ENCODE measurements around the gene PTPRE. TPM values are rescaled to one million over a fixed set of nuclear protein-coding genes. Genes with fewer than 3 reads are reported as not detected.

PTPRE gene
- total RNA-seq, 1 experiment from 2014 or later = 0.69 TPM

DNA sequence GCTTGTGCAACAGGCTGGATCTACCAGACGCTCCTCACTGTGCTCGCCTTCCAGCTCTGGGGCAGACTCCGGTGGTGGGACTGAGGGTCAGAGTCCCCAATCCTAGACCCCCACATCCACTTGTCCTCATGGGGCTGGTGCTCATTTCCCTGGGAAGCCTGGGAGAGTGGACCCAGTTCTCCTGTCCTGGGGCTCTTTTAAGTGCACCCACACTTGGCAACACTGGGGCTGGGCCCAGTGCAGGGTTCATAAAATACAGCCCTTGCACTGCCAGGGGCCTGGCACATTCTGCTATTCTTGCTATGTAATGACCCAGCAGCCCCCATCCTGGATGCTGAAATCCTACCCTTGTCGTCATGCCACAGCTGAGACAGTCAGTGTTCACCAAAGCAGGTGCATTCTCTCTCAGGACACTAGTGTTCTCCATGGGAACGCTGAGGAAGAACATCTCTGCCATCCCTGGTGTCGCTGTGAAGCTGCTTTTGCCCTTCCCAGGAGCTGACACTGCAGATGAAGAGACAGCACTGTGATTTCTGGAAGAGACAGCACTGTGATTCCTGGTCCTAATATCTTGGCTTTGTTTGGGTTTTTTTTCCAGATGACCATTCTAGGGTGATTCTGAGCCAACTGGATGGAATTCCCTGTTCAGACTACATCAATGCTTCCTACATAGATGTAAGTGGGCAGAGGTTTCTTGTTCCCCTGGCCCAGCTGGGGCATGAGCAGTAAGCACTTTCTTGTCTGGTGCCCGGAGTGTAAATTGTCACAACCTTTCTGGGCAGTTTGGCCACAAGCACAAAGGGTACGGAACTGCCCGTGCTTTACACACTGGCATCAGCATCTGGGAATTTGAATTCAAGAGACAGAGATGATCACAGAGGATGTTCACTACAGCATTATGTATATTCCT is 153.7 kb downstream of the PTPRE start:
- Histone ChIP-seq H3K27me3 (ENCODE audit: control insufficient read depth, insufficient read depth, low read length) (no peaks in the 10 kb centered on the region), H3K36me3 (replicated peaks; ENCODE audit: control insufficient read depth, insufficient read depth, low read length) (no peaks in the 10 kb centered on the region), H3K4me3 (ENCODE audit: insufficient read depth, low read depth, low read length) (no peak overlapping the region)
- DNase-seq = no peak

DNA sequence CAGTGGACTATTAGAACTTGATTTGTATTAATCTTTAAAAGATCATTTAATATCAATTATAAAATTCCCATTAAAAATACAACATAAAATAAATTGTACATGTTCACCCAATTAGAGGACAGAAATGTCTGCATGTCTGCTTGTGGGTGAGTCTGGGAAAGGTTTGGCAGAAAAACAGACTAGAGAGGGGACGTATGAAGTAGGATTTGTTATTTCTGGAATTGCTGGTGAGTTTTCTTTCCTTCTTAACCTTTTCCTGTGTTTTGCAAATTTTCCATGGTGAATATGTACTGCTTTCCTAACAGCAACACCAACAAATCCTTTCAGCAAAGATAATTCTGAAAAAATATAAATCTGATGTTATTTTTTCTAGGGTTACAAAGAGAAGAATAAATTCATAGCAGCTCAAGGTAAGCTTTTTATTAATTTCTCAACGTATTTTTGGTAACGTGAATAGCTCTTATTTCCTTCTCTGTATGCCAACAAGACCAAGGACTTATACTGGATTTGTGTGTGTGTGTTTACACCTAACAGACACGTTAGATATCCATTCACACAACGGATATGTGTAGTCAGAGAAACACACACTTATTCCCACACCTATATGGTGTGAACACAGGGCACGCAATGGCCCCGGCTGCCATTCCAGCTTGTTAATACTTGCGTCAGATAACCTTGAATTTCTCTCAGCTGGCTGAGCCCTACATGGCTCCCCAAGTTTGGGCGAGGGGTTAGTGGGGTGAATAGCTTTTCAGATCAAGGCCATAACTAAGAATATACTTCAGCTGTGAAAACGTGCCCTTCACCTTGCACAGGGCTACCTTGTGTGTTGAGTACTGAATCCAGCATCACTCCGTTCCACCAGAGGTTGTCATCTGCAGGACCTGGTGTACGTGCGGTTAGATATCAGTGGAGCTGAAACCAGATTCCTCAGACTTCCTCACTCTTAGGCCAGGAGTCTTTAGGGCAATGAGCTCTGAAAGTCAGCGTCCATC is 154.7 kb downstream of the PTPRE start:
- Histone ChIP-seq H3K4me3 (ENCODE audit: insufficient read depth, low read depth, low read length) (no peak overlapping the region), H3K27me3 (ENCODE audit: control insufficient read depth, insufficient read depth, low read length) (no peaks in the 10 kb centered on the region), H3K36me3 (replicated peaks; ENCODE audit: control insufficient read depth, insufficient read depth, low read length) (no peaks in the 10 kb centered on the region)
- DNase-seq = no peak

DNA sequence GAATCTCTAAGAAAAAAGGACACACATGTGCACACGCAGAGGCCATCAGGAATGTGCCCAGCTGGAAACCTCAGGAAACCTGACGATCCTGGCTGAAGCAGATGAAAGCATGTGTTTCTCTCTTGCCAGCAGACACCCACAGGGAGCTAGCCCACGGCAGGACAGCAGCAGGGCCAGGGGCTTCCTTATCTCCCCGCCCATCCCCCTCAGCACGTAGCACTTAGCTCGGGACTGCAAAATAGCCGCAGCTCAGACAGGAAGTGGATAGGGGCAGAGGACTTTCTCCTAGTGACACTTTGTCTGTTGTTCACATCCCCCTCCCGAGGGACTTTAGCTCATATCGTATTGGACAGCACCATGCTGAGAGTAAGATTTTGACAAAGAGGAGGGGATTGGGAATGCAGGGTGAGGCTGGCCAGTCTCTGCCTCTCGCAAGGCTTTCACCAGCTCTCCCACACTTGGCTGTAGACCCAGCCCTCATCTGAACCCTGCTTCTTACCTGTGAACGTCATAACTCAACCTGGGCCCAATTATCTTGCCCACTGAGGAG is 155.5 kb downstream of the PTPRE start:
- no peaks in the 10 kb centered on the region for H3K36me3 ChIP-seq (replicated peaks; ENCODE audit: control insufficient read depth, insufficient read depth, low read length)
- no peaks in the 10 kb centered on the region for H3K27me3 ChIP-seq (ENCODE audit: control insufficient read depth, insufficient read depth, low read length)
- H3K4me3 ChIP-seq (ENCODE audit: insufficient read depth, low read depth, low read length) = no peak overlapping the region
- peak; percentile 61 for DNase-seq

DNA sequence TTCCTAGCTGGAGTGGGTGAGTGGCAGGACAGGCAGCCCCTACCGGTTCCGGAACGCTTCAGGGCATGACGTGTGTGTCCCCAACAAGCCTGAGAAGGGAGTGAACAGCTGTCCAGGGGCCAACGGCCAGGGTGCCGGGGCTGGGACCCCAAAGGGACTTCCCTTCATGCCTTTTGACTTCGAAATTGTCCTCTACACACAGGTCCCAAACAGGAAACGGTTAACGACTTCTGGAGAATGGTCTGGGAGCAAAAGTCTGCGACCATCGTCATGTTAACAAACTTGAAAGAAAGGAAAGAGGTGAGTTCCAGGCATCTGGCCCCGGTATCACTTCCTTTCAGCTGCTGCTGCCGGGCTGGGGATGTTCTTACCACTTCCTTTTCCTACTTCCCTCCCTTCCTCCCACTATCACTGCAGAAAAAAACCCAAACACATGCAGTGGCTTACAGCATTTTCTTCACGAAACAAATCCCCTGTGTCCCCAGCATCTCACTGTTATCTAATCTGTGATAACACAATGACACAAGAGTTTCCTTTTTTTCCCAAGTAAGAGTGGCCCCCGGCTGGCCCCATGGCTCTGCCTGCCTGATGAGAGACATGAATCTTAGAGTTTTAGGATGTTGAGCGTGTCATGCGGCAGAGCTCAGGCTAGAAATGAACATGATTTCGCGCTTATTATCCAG is 156.1 kb downstream of the PTPRE start:
- Histone ChIP-seq H3K27me3 (ENCODE audit: control insufficient read depth, insufficient read depth, low read length) (no peaks in the 10 kb centered on the region), H3K36me3 (replicated peaks; ENCODE audit: control insufficient read depth, insufficient read depth, low read length) (no peaks in the 10 kb centered on the region), H3K4me3 (ENCODE audit: insufficient read depth, low read depth, low read length) (no peak overlapping the region)
- DNase-seq = no peak

DNA sequence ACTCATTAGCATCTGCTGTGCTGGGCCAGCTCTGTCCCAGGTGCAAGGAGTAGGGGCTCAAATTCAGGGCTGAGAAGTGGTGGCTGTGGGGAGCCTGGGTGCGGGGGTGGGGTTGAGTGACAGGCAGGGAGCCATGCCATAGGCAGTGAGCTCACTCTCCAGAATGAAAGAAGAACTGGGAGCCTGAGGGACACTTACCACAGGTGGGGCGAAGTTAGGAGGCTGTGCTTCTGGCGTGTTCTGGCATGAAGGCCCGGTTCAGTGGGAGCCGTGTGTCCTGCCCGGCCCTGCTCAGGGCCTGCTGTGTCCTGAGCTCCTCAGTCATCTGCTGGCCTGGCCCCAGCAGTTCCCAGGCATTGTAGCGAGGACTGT is 156.8 kb downstream of the PTPRE start:
- Histone ChIP-seq H3K36me3 (replicated peaks; ENCODE audit: control insufficient read depth, insufficient read depth, low read length) (no peaks in the 10 kb centered on the region), H3K4me3 (ENCODE audit: insufficient read depth, low read depth, low read length) (no peak overlapping the region), H3K27me3 (ENCODE audit: control insufficient read depth, insufficient read depth, low read length) (no peaks in the 10 kb centered on the region)
- DNase-seq = peak; percentile 72

DNA sequence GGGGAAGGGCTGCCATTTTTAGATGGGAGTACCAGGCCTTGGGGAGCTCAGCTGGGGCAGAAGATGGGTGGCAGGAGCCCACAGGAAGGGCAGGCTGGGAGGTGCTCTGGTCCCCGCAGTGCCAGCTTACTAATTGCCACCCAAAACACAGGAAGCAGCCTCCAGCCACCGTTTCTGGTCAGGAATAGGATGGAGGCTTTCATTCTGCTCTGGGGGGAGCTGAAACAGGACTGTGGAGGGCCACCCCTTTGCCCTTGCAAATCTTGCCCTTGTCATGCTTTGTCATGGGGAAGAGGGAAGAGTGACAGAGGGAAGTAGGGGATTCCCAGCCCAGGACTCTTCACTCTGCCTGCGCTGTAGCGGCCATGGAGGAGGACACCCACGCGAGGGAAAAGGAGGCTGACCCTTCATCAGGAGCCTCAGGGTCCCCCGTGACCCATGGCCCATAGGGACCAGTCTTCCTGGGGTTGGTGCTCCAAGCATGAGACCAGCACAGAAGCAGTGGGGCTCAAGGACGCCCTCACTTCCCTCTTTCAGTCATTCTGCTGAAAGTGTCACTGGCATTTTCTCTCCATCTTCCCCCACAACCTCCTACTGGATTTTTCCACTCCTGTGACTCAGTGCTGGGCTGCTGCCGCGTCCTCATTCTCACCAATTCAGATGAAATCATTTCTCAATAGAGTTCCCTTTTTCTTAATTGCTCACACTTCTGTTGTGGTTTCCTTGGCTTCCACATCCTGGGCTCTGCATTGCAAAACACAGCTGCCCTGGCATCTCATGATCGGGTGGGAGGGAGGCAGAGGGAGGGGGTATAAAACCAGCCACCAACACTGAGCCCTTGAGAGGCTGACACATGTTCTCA is 157.4 kb downstream of the PTPRE start:
- Histone ChIP-seq H3K36me3 (replicated peaks; ENCODE audit: control insufficient read depth, insufficient read depth, low read length) (no peaks in the 10 kb centered on the region), H3K4me3 (ENCODE audit: insufficient read depth, low read depth, low read length) (no peak overlapping the region), H3K27me3 (ENCODE audit: control insufficient read depth, insufficient read depth, low read length) (no peaks in the 10 kb centered on the region)
- DNase-seq = no peak

DNA sequence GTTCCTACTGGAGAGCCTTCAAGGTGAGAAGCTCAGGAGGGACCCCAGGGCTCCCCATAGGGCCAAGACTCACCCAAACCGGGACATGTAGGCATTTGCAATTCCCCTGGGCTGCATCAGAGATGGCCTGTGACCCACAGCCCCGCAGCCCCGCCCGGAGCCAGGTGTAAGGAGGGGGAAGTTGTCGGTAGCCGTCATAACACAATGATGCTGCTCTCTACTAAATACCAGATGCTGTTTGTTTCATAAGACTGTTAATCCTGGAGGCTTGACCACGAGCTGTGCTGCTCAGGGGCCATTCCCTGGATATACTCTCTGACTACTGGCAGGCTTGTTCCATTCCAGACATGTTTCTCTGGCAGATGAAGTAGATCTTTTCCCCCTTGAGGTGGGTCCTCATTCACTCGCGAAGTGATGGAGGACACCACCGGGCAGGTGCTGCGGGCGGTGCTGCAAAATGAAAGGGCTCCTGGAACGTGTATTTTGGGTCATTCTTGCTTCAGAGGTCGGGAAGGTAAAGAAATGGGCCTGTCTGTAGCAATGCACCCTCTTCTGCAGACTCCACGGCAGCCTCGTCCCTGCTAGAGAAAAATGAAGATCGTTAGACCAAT is 158.2 kb downstream of the PTPRE start:
- Histone ChIP-seq H3K4me3 (ENCODE audit: insufficient read depth, low read depth, low read length) (no peak overlapping the region), H3K36me3 (replicated peaks; ENCODE audit: control insufficient read depth, insufficient read depth, low read length) (no peaks in the 10 kb centered on the region), H3K27me3 (ENCODE audit: control insufficient read depth, insufficient read depth, low read length) (no peaks in the 10 kb centered on the region)
- DNase-seq = no peak

DNA sequence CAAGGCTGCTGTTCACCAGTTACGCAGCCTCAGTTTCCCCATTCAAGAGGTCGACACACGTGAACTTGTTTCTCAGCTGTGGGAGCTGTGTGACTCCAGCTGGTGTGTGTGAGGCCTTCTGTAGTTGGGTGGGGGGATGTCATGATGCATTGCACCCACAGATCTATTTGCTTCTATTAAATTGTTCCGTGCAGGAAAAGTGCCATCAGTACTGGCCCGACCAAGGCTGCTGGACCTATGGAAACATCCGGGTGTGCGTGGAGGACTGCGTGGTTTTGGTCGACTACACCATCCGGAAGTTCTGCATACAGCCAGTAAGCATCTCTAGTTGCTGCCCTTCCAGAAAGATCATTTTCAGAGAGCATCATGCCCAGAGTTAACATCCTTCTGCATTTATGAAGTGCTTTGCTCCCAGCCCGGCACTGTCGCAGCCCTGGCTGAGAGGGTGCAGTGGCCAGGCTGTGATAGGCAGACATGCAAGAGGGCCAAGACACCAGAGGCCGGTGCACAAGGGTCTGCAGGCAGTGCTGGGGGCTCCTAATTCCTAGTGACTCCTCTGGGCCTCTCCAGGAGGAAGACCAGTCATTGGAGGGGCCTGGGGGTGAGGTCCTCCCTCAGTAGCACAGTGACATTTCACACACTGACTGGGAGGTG is 159.1 kb downstream of the PTPRE start:
- no peak overlapping the region for H3K4me3 ChIP-seq (ENCODE audit: insufficient read depth, low read depth, low read length)
- H3K27me3 ChIP-seq (ENCODE audit: control insufficient read depth, insufficient read depth, low read length) = no peaks in the 10 kb centered on the region
- H3K36me3 ChIP-seq (replicated peaks; ENCODE audit: control insufficient read depth, insufficient read depth, low read length) = no peaks in the 10 kb centered on the region
- no peak for DNase-seq

DNA sequence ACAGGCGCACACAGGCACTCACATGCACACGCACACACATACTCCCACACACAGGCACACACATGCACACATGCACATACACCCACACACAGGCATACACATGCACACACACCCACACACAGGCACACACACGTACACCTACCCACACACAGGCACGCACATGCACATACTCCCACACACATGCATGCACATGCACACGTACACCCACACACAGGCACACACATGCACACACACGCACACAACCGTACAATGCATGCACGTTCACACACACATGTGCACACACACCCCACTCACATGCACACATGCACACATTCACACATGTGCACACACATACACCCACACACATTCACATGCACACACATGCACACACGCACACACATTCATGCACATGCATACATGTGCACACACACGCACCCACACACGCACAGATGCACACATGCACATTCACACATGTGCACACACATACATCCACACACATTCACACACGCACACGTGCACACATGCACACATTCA is 160.0 kb downstream of the PTPRE start:
- no peaks in the 10 kb centered on the region for H3K36me3 ChIP-seq (replicated peaks; ENCODE audit: control insufficient read depth, insufficient read depth, low read length)
- no peak overlapping the region for H3K4me3 ChIP-seq (ENCODE audit: insufficient read depth, low read depth, low read length)
- no peaks in the 10 kb centered on the region for H3K27me3 ChIP-seq (ENCODE audit: control insufficient read depth, insufficient read depth, low read length)

DNA sequence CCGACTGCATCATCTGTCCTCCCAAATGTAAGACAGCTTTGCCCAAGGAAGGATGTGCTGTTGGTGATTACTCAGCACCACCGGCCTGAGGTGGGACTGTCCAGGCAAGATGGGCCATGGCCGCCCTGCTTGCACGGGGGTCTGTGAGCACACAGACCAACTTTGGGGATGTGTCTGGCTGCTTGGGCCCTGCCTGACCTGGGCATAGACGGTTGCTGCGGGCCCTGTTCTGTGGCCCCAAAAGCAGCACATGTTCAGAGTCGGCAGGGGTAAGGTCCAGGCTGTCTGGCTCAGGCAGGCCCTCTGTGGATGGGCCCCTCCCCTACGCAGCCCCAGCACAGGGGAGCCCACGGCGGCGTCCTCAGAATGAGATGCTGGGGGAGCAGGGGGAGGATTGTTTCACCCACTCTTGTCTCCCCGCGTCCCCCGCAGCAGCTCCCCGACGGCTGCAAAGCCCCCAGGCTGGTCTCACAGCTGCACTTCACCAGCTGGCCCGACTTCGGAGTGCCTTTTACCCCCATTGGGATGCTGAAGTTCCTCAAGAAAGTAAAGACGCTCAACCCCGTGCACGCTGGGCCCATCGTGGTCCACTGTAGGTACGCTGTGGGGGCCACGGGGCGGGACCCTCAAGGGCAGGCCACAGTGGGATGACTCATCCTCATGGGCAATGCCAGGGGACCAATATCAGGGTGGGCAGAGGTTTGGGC is 160.9 kb downstream of the PTPRE start:
- no peak for DNase-seq
- Histone ChIP-seq H3K36me3 (replicated peaks; ENCODE audit: control insufficient read depth, insufficient read depth, low read length) (no peaks in the 10 kb centered on the region), H3K4me3 (ENCODE audit: insufficient read depth, low read depth, low read length) (no peak overlapping the region), H3K27me3 (ENCODE audit: control insufficient read depth, insufficient read depth, low read length) (no peaks in the 10 kb centered on the region)

More for the DNA sequence above, 160.0 kb downstream of the PTPRE start:
- DNase-seq = no peak

DNA sequence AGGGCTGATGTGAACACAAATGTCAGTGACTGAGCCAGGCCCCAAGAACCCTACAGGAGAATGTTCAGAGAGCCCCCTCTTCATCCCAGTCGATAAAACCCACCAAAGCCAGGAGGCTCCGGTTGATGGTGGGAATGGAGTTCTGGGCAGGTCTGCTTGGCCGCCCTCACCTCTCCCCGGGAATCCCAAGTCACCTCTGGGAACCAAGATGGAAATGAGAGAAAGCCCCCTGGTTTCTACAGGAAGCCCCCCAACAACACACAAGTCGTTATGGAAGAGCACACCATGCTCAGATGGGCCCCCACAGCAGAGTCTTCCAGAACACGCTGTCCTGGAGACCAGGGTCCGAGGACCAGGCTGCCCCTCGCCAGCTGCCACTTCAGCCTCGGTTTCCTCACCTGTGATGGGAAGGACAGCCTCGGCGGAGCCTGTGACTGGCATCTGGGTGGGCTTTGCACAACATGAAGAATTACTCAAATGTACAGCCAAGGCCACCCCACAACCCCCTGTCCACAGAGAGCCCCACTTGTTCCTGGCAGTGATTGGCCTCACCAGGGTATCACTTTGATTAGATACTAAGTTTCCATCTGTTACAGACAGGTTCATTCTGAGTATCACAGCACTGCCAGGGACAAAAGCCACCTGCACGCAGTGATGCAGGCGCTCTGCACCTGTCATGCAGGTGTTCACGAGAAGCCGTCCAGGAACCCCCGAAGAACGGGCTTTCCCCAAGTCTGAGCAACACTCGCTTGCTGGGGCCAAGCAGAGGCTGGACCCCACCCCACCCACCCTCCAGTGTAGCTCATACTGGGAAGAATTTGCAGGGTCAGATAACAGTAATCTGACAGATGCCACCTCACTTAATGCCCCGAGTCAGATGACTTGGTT is 161.7 kb downstream of the PTPRE start:
- DNase-seq = no peak
- no peak overlapping the region for H3K4me3 ChIP-seq (ENCODE audit: insufficient read depth, low read depth, low read length)
- no peaks in the 10 kb centered on the region for H3K36me3 ChIP-seq (replicated peaks; ENCODE audit: control insufficient read depth, insufficient read depth, low read length)
- no peaks in the 10 kb centered on the region for H3K27me3 ChIP-seq (ENCODE audit: control insufficient read depth, insufficient read depth, low read length)

Measured in H7 (cell line).